Esophagus muscularis mucosa (tissue), 4 donors: ENCODE data around the gene MDM1.
A peak's percentile ranks its signal among the peaks of the same experiment; 100 is the strongest.

Experiments
- EP300 ChIP-seq: sonication (generic); formaldehyde crosslinking; IDR thresholded peaks from one replicate; pipeline ENCODE4 v1.6.1; 2017; ENCODE audit warnings: antibody characterized with exemption
- POLR2A ChIP-seq: fragments of 450-650 bp; IDR thresholded peaks from one replicate; pipeline ENCODE4 v1.6.1; 2017; ENCODE audit warnings: antibody characterized with exemption, moderate library complexity, mild to moderate bottlenecking, low read depth
- POLR2AphosphoS5 ChIP-seq, 2 donors: sonication (generic); formaldehyde crosslinking; IDR thresholded peaks; one replicate each; pipeline ENCODE4 v1.6.1; 2017; ENCODE audit warnings: antibody characterized with exemption in 2 of 2
- TF ChIP-seq, protein P1 (sequence below), 3 experiments: fragments of 200-600 bp in 2 of 3; fragments of 450-650 bp in 1 of 3; sonication (generic) in 2 of 3; IDR thresholded peaks; one replicate each; pipeline ENCODE4 v1.5.1; 2017 to 2019; ENCODE audit warnings: antibody characterized with exemption in 3 of 3, mild to moderate bottlenecking in 2 of 3, moderate library complexity in 1 of 3

DNA sequence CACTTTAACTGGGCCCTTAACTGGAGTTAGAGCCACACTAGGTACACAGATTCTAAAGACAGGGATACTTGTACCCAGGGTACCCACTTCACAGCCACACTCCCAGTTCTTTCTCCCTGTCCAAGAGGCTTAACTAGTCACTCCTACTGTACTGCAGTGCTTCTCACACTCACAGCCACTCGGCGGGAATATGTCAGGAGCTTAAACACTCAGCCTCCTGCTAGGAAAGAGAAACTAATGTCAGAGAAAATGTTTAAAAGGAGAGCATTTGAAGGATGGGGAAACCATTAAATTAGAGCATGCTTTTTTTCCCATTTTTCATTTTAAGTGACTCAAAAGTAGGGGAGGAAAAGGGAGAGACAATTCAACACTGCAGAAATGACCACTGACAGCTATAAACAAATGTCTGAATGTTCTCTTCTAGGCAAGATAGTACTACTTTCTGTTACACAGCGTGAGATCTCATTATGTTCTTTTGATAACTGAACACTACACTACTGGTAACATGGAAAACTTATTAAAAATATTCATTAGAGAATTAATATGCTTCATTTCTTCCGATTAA lies 22.9 kb upstream of the MDM1 start:
- TF ChIP-seq, protein P1, sequence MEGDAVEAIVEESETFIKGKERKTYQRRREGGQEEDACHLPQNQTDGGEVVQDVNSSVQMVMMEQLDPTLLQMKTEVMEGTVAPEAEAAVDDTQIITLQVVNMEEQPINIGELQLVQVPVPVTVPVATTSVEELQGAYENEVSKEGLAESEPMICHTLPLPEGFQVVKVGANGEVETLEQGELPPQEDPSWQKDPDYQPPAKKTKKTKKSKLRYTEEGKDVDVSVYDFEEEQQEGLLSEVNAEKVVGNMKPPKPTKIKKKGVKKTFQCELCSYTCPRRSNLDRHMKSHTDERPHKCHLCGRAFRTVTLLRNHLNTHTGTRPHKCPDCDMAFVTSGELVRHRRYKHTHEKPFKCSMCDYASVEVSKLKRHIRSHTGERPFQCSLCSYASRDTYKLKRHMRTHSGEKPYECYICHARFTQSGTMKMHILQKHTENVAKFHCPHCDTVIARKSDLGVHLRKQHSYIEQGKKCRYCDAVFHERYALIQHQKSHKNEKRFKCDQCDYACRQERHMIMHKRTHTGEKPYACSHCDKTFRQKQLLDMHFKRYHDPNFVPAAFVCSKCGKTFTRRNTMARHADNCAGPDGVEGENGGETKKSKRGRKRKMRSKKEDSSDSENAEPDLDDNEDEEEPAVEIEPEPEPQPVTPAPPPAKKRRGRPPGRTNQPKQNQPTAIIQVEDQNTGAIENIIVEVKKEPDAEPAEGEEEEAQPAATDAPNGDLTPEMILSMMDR (IDR thresholded peaks at IDR 0.05), result no peak
- TF ChIP-seq POLR2A (no peak), POLR2AphosphoS5 (IDR thresholded peaks at IDR 0.05) (peak in 1 of 2 donors; percentile 41), EP300 (no peak)
